Activated T-cell treated with anti-CD3 and anti-CD28 coated beads, Interleukin-2, amount 50 U/mL, for 72 hours (primary cell): Measurements from ENCODE around the gene CDC25A. TPM values are rescaled to one million over a fixed set of nuclear protein-coding genes. Genes with fewer than 3 reads are reported as not detected.

Source experiments
- ATAC-seq, 2 donors: fragments of 150-1000 bp; cut with Tn5 transposase; replicated peaks in 1 of 2; 2 replicates each; pipeline ENCODE4 v1.10.0; 2021; ENCODE audit warnings: moderate library complexity in 2 of 2, mild to moderate bottlenecking in 1 of 2
- DNase-seq, 2 donors: peaks; one replicate each; pipeline ENCODE4 v3.0.0; 2021 to 2022; ENCODE audit warnings: mixed read lengths in 1 of 2
- H3K27ac Mint-ChIP-seq: one replicate; pipeline ENCODE4 v1.8.0; 2022; ENCODE audit warnings: mild to moderate bottlenecking, moderate library complexity, mixed read lengths
- H3K27me3 Mint-ChIP-seq: one replicate; pipeline ENCODE4 v1.8.0; 2022; ENCODE audit warnings: low read depth, mixed read lengths
- H3K36me3 Mint-ChIP-seq, 2 donors: one replicate each; pipeline ENCODE4 v1.8.0; 2022; ENCODE audit warnings: mixed read lengths in 2 of 2, mild to moderate bottlenecking in 1 of 2; ENCODE audit not compliant: insufficient read depth in 2 of 2
- H3K4me1 Mint-ChIP-seq: one replicate; pipeline ENCODE4 v1.8.0; 2022; ENCODE audit warnings: low read depth, mixed read lengths
- H3K4me3 Mint-ChIP-seq, 2 donors: one replicate each; pipeline ENCODE4 v1.8.0; 2022; ENCODE audit warnings: mild to moderate bottlenecking in 2 of 2, mixed read lengths in 2 of 2, moderate library complexity in 2 of 2
- H3K9me3 Mint-ChIP-seq, 2 donors: one replicate each; pipeline ENCODE4 v1.8.0; 2022; ENCODE audit warnings: mixed read lengths in 2 of 2
- total RNA-seq, 2 donors: library from RNA; stranded (reverse); gene quantifications; one replicate each; pipeline ENCODE4 v1.2.3, GENCODE V29; 2022

CDC25A gene
- total RNA-seq, 2 donors from 2014 or later = 27.8 to 31.6 TPM

GRCh38 chr3:48151807-48152427, 36.3 kb downstream of the CDC25A start:
- Mint-ChIP-seq H3K4me3 (no peak overlapping the region), H3K4me1 (peaks cover 10% of the 10 kb centered on the region), H3K9me3 (no peaks in the 10 kb centered on the region), H3K27ac (no peak overlapping the region), H3K36me3 (peaks cover 0 to 2% of the 10 kb centered on the region in 2 donors), H3K27me3 (no peaks in the 10 kb centered on the region)
- DNase-seq (peak in 1 of 2 donors; percentile 2), ATAC-seq (peak; percentile 29 to 45)

- Mint-ChIP-seq H3K27me3 (no peaks in the 10 kb centered on the region), H3K27ac (no peak overlapping the region), H3K4me3 (no peak overlapping the region), H3K4me1 (peaks cover 10% of the 10 kb centered on the region), H3K9me3 (no peaks in the 10 kb centered on the region), H3K36me3 (no peaks in the 10 kb centered on the region)
- peak; percentile 75 to 77 for DNase-seq
- ATAC-seq = peak; percentile 93 to 96
Observed at GRCh38 chr3:48151058-48151806, 37.0 kb downstream of the CDC25A start.

GRCh38 chr3:48143992-48144391, 44.2 kb downstream of the CDC25A start:
- no peaks in the 10 kb centered on the region for H3K27me3 Mint-ChIP-seq
- ATAC-seq (no peak), DNase-seq (no peak)
- no peak overlapping the region for H3K27ac Mint-ChIP-seq
- no peaks in the 10 kb centered on the region for H3K4me1 Mint-ChIP-seq
- H3K9me3 Mint-ChIP-seq = no peaks in the 10 kb centered on the region
- no peak overlapping the region for H3K4me3 Mint-ChIP-seq
- no peaks in the 10 kb centered on the region for H3K36me3 Mint-ChIP-seq

- Mint-ChIP-seq H3K36me3 (no peaks in the 10 kb centered on the region), H3K27me3 (no peaks in the 10 kb centered on the region), H3K27ac (no peak overlapping the region), H3K4me3 (no peak overlapping the region), H3K4me1 (no peaks in the 10 kb centered on the region), H3K9me3 (no peaks in the 10 kb centered on the region)
- DNase-seq = no peak
- ATAC-seq = no peak
Observed at GRCh38 chr3:48143567-48143966, 44.6 kb downstream of the CDC25A start.

- no peak for ATAC-seq
- Mint-ChIP-seq H3K4me3 (no peak overlapping the region), H3K4me1 (no peaks in the 10 kb centered on the region), H3K9me3 (no peaks in the 10 kb centered on the region), H3K27ac (no peak overlapping the region), H3K36me3 (no peaks in the 10 kb centered on the region), H3K27me3 (no peaks in the 10 kb centered on the region)
- no peak for DNase-seq
Observed at GRCh38 chr3:48142316-48142870, 45.8 kb downstream of the CDC25A start.

- no peaks in the 10 kb centered on the region for H3K36me3 Mint-ChIP-seq
- no peaks in the 10 kb centered on the region for H3K27me3 Mint-ChIP-seq
- H3K27ac Mint-ChIP-seq = no peak overlapping the region
- ATAC-seq = peak in 1 of 2 donors; percentile 60
- no peaks in the 10 kb centered on the region for H3K9me3 Mint-ChIP-seq
- H3K4me3 Mint-ChIP-seq = no peak overlapping the region
- DNase-seq = no peak
- H3K4me1 Mint-ChIP-seq = no peaks in the 10 kb centered on the region
Observed at GRCh38 chr3:48141604-48142137, 46.5 kb downstream of the CDC25A start.

- H3K27ac Mint-ChIP-seq = no peak overlapping the region
- H3K27me3 Mint-ChIP-seq = no peaks in the 10 kb centered on the region
- no peaks in the 10 kb centered on the region for H3K4me1 Mint-ChIP-seq
- ATAC-seq (no peak), DNase-seq (no peak)
- no peak overlapping the region for H3K4me3 Mint-ChIP-seq
- H3K9me3 Mint-ChIP-seq = no peaks in the 10 kb centered on the region
- no peaks in the 10 kb centered on the region for H3K36me3 Mint-ChIP-seq
Observed at GRCh38 chr3:48140936-48141603, 47.1 kb downstream of the CDC25A start.

- ATAC-seq = no peak
- Mint-ChIP-seq H3K4me3 (no peak overlapping the region), H3K27ac (no peak overlapping the region), H3K9me3 (no peaks in the 10 kb centered on the region), H3K27me3 (no peaks in the 10 kb centered on the region), H3K4me1 (no peaks in the 10 kb centered on the region), H3K36me3 (no peaks in the 10 kb centered on the region)
- no peak for DNase-seq
Observed at GRCh38 chr3:48140336-48140757, 47.9 kb downstream of the CDC25A start.

- no peak for DNase-seq
- H3K27ac Mint-ChIP-seq = no peak overlapping the region
- no peak overlapping the region for H3K4me3 Mint-ChIP-seq
- no peaks in the 10 kb centered on the region for H3K4me1 Mint-ChIP-seq
- no peak for ATAC-seq
- H3K9me3 Mint-ChIP-seq = no peaks in the 10 kb centered on the region
- no peaks in the 10 kb centered on the region for H3K36me3 Mint-ChIP-seq
- no peaks in the 10 kb centered on the region for H3K27me3 Mint-ChIP-seq
Observed at GRCh38 chr3:48137425-48137999, 50.7 kb downstream of the CDC25A start.

GRCh38 chr3:48135552-48136495, 52.4 kb downstream of the CDC25A start:
- no peaks in the 10 kb centered on the region for H3K36me3 Mint-ChIP-seq
- no peaks in the 10 kb centered on the region for H3K4me1 Mint-ChIP-seq
- ATAC-seq (no peak), DNase-seq (no peak)
- H3K27ac Mint-ChIP-seq = no peak overlapping the region
- no peaks in the 10 kb centered on the region for H3K27me3 Mint-ChIP-seq
- H3K9me3 Mint-ChIP-seq = no peaks in the 10 kb centered on the region
- H3K4me3 Mint-ChIP-seq = no peak overlapping the region

GRCh38 chr3:48130321-48130904, 57.8 kb downstream of the CDC25A start:
- no peaks in the 10 kb centered on the region for H3K4me1 Mint-ChIP-seq
- H3K36me3 Mint-ChIP-seq = no peaks in the 10 kb centered on the region
- no peaks in the 10 kb centered on the region for H3K27me3 Mint-ChIP-seq
- no peak overlapping the region for H3K4me3 Mint-ChIP-seq
- no peak overlapping the region for H3K27ac Mint-ChIP-seq
- DNase-seq = no peak
- H3K9me3 Mint-ChIP-seq = no peaks in the 10 kb centered on the region
- ATAC-seq = no peak

GRCh38 chr3:48129921-48130320, 58.3 kb downstream of the CDC25A start:
- Mint-ChIP-seq H3K9me3 (no peaks in the 10 kb centered on the region), H3K36me3 (no peaks in the 10 kb centered on the region), H3K27ac (no peak overlapping the region), H3K4me3 (no peak overlapping the region), H3K27me3 (no peaks in the 10 kb centered on the region), H3K4me1 (peaks cover 4% of the 10 kb centered on the region)
- no peak for ATAC-seq
- DNase-seq = no peak
